Duodenal mucosa (tissue), 2 donors: Measurements from ENCODE around the gene SETBP1.

Source experiments
- H3K27ac ChIP-seq: one replicate; pipeline ENCODE4 v1.7.0; 2013; ENCODE audit warnings: low read depth, low read length
- H3K27me3 ChIP-seq, 2 donors: one replicate each; pipeline ENCODE4 v1.7.0; 2013; ENCODE audit warnings: low read length in 2 of 2, control low read depth in 1 of 2; ENCODE audit not compliant: insufficient read depth in 2 of 2, control insufficient read depth in 1 of 2
- H3K36me3 ChIP-seq, 2 donors: one replicate each; pipeline ENCODE4 v1.7.0; 2013; ENCODE audit warnings: low read length in 2 of 2, control low read depth in 1 of 2; ENCODE audit not compliant: insufficient read depth in 2 of 2, control insufficient read depth in 1 of 2
- H3K4me1 ChIP-seq, 2 donors: one replicate each; pipeline ENCODE4 v1.7.0; 2013; ENCODE audit warnings: low read length in 2 of 2, control low read depth in 1 of 2; ENCODE audit not compliant: insufficient read depth in 2 of 2, control insufficient read depth in 1 of 2
- H3K4me3 ChIP-seq, 2 donors: one replicate each; pipeline ENCODE4 v1.7.0; 2013; ENCODE audit warnings: low read length in 2 of 2, low read depth in 1 of 2
- H3K9ac ChIP-seq, 2 donors: one replicate each; pipeline ENCODE4 v1.7.0; 2013; ENCODE audit warnings: low read length in 2 of 2, low read depth in 1 of 2
- H3K9me3 ChIP-seq, 2 donors: one replicate each; pipeline ENCODE4 v1.7.0; 2013; ENCODE audit warnings: low read length in 2 of 2, control low read depth in 1 of 2; ENCODE audit not compliant: control insufficient read depth in 1 of 2

SETBP1 gene

GRCh38 chr18:45066886-45067285 is 386.2 kb downstream of the SETBP1 start:
- H3K9me3 ChIP-seq = no peaks in the 10 kb centered on the region
- H3K9ac ChIP-seq = no peak overlapping the region
- H3K27ac ChIP-seq = no peak overlapping the region
- H3K4me1 ChIP-seq = no peaks in the 10 kb centered on the region
- no peaks in the 10 kb centered on the region for H3K36me3 ChIP-seq
- H3K27me3 ChIP-seq = no peaks in the 10 kb centered on the region
- H3K4me3 ChIP-seq = no peak overlapping the region

- Histone ChIP-seq H3K27me3 (no peaks in the 10 kb centered on the region), H3K4me1 (no peaks in the 10 kb centered on the region), H3K36me3 (no peaks in the 10 kb centered on the region), H3K9ac (no peak overlapping the region), H3K4me3 (no peak overlapping the region), H3K9me3 (no peaks in the 10 kb centered on the region), H3K27ac (no peak overlapping the region)
These were observed 387.9 kb downstream of the SETBP1 start for GRCh38 chr18:45068400-45069094.

- Histone ChIP-seq H3K9ac (no peak overlapping the region), H3K27me3 (no peaks in the 10 kb centered on the region), H3K4me1 (no peaks in the 10 kb centered on the region), H3K9me3 (no peaks in the 10 kb centered on the region), H3K4me3 (no peak overlapping the region), H3K36me3 (no peaks in the 10 kb centered on the region), H3K27ac (no peak overlapping the region)
These were observed 388.9 kb downstream of the SETBP1 start for GRCh38 chr18:45069546-45069945.

GRCh38 chr18:45071956-45072355 is 391.3 kb downstream of the SETBP1 start:
- no peaks in the 10 kb centered on the region for H3K9me3 ChIP-seq
- H3K4me1 ChIP-seq = no peaks in the 10 kb centered on the region
- no peak overlapping the region for H3K9ac ChIP-seq
- no peak overlapping the region for H3K27ac ChIP-seq
- no peak overlapping the region for H3K4me3 ChIP-seq
- H3K27me3 ChIP-seq = no peaks in the 10 kb centered on the region
- no peaks in the 10 kb centered on the region for H3K36me3 ChIP-seq

GRCh38 chr18:45073556-45073955 is 392.9 kb downstream of the SETBP1 start:
- H3K4me3 ChIP-seq = no peak overlapping the region
- no peak overlapping the region for H3K27ac ChIP-seq
- no peaks in the 10 kb centered on the region for H3K4me1 ChIP-seq
- H3K9me3 ChIP-seq = no peaks in the 10 kb centered on the region
- no peaks in the 10 kb centered on the region for H3K36me3 ChIP-seq
- H3K27me3 ChIP-seq = no peaks in the 10 kb centered on the region
- H3K9ac ChIP-seq = no peak overlapping the region

- H3K36me3 ChIP-seq = no peaks in the 10 kb centered on the region
- no peak overlapping the region for H3K9ac ChIP-seq
- H3K4me1 ChIP-seq = no peaks in the 10 kb centered on the region
- H3K27me3 ChIP-seq = no peaks in the 10 kb centered on the region
- no peak overlapping the region for H3K27ac ChIP-seq
- no peak overlapping the region for H3K4me3 ChIP-seq
- H3K9me3 ChIP-seq = no peaks in the 10 kb centered on the region
These were observed 401.0 kb downstream of the SETBP1 start for GRCh38 chr18:45081566-45082181.

- H3K27ac ChIP-seq = no peak overlapping the region
These were observed 402.7 kb downstream of the SETBP1 start for GRCh38 chr18:45083226-45083855.

GRCh38 chr18:45084206-45084605 is 403.5 kb downstream of the SETBP1 start:
- Histone ChIP-seq H3K4me1 (no peaks in the 10 kb centered on the region), H3K36me3 (no peaks in the 10 kb centered on the region), H3K27me3 (no peaks in the 10 kb centered on the region), H3K4me3 (no peak overlapping the region), H3K9ac (no peak overlapping the region), H3K27ac (no peak overlapping the region), H3K9me3 (no peaks in the 10 kb centered on the region)

More at GRCh38 chr18:45083226-45083855, 402.7 kb downstream of the SETBP1 start:
- Histone ChIP-seq H3K36me3 (no peaks in the 10 kb centered on the region), H3K4me1 (no peaks in the 10 kb centered on the region), H3K27me3 (no peaks in the 10 kb centered on the region), H3K9me3 (no peaks in the 10 kb centered on the region), H3K9ac (no peak overlapping the region), H3K4me3 (no peak overlapping the region)

GRCh38 chr18:45085916-45086624 is 405.4 kb downstream of the SETBP1 start:
- Histone ChIP-seq H3K9me3 (no peaks in the 10 kb centered on the region), H3K27me3 (no peaks in the 10 kb centered on the region)

GRCh38 chr18:45086777-45087176 is 406.1 kb downstream of the SETBP1 start:
- Histone ChIP-seq H3K27ac (no peak overlapping the region), H3K9ac (no peak overlapping the region), H3K36me3 (no peaks in the 10 kb centered on the region), H3K27me3 (no peaks in the 10 kb centered on the region), H3K4me1 (no peaks in the 10 kb centered on the region), H3K9me3 (no peaks in the 10 kb centered on the region), H3K4me3 (no peak overlapping the region)

More at GRCh38 chr18:45085916-45086624, 405.4 kb downstream of the SETBP1 start:
- H3K4me1 ChIP-seq = no peaks in the 10 kb centered on the region
- no peak overlapping the region for H3K27ac ChIP-seq
- H3K9ac ChIP-seq = no peak overlapping the region
- no peaks in the 10 kb centered on the region for H3K36me3 ChIP-seq
- no peak overlapping the region for H3K4me3 ChIP-seq
